GM12891 (cell line): Measurements from ENCODE around the gene TOP1.

Source experiments
- POLR2A ChIP-seq: IDR thresholded peaks from 2 replicates; pipeline ENCODE4 v1.6.1; 2011; ENCODE audit warnings: low read depth, low read length, control low read depth
- POLR2AphosphoS5 ChIP-seq: IDR thresholded peaks from 2 replicates; pipeline ENCODE4 v1.6.1; 2011; ENCODE audit warnings: low read depth, low read length, control low read depth
- SPI1 ChIP-seq: IDR thresholded peaks from 2 replicates; pipeline ENCODE4 v1.6.1; 2011; ENCODE audit warnings: low read depth, low read length, control low read depth
- TAF1 ChIP-seq: IDR thresholded peaks from 2 replicates; pipeline ENCODE4 v1.6.1; 2011; ENCODE audit warnings: low read depth, low read length, control low read depth

DNA sequence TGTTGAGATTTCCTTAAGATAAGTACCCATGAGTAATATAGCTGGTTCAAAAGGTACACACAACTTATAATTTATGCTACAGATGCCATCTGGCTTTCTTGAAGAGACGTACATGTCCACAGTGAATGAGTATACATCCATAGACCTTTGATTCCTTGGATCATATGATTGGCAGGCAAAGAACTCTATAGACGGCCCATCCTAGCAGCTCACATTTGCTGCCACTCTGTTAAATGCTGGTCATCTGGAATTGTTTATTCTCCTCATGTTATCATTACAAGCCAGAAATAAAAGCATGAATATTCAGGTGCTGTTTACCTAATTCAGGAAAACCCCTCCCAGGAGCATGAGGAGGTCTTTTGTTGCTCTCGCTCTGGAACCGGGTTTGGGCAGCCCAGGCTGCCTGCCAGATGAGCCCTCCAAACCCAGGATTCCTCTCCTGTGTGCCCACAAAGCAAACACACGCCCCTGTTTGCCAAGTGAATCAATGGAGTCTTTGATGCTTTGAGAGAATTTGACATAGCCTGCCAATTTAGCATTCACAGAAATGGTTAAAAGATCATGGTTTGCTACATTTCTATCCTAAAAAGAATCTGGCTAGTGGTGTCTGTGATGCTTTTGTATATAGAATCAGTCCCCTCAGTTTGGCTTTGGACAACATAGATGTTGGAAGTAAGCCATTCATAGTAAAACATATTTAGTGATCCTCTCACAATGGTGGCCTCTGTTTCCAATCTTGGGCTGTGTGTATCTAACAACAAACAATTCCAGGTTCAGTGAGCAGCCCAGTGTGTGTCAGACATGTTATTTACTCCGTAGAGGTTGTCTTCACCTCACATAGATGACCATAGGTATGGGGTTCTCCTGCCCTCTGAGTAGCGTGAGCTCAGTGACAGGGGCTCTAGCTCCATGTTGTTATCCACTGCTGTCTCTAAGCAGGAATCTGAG lies 91.3 kb downstream of the TOP1 start:
- TF ChIP-seq POLR2A (no peak), SPI1 (no peak), TAF1 (no peak), POLR2AphosphoS5 (no peak)
